ENCODE results near the gene ATP2C2. TPM values are rescaled to one million over a fixed set of nuclear protein-coding genes. Genes with fewer than 3 reads are reported as not detected.

ATP2C2 gene
- total and polyA plus RNA-seq, 9 of the 15 experiments (the other 6 are each of a cell fraction or from before 2014, with no cell fraction given), result 0.75 TPM; not detected in 8

GRCh38 chr16:84404936-84405639 is 36.8 kb downstream of the ATP2C2 start (continued):
- TF ChIP-seq CREB3L1 (IDR thresholded peaks at IDR 0.05; ENCODE audit: borderline replicate concordance, low read depth), result no peak

DNA sequence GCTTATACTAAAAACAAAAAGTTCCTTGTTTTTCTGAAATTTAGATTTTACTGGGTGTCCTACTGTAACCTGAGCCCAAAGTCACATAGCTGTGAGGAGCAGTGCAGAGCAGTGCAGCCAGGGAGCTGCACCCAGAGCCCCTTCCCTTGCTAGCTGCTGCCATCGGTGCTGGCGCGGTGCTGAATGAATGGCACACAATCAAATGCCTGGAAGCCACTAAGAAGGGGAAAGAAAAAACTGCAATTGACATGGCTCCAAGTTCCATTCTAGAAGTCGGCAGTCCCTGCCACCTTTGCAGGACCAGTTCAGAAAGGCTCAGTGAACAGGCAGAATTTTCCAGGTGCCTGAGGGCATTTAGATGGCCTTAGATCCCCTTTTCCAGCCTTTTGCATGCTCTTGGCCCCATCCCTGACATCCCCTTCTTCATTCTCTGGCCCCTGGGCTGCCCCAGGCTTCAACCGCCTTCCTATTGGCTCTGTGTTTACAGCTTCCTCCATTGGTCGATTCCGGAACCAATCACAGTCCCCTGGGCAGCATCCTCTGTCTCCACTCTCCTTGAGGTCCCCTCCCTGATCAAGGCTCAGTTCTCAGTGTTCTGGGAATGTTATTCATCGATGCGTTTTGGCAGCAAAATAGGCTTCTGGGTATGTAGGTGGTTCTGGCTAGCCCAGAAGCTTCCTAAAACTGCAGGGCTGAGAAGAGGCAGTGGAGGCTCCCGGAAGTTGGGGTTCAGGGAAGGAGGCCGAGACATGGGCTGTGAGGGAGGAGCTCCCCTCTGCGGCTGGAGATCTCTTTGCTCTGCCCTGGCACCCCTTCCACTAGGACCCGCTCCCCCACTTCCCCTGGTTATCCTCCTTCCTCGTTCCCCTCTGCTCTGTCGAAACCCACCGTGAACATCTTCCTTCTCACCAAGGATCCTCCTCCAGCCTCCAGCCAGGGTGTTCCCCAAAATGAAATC is 37.9 kb downstream of the ATP2C2 start:
- intact Hi-C loops (cut with micrococcal nuclease) (no loop called here), in situ Hi-C loops (cut with MboI) (no loop called here)
- no peak overlapping the region for H3K27ac ChIP-seq (ENCODE audit: extremely low read depth, low read depth, low read length)
- CTCF ChIA-PET (ENCODE audit: low intra/inter-chr PET ratio), result no interaction called here
- no TSS peak for BruUV-seq (replicated peaks)
- H3K4me2 ChIP-seq (ENCODE audit: insufficient read depth, low read length), result no peak overlapping the region
- no peak overlapping the region for H3K4me3 ChIP-seq
- no peaks in the 10 kb centered on the region; the same call in 1 of the 2 replicates for H4K20me1 ChIP-seq (replicated peaks; ENCODE audit: control insufficient read depth, insufficient read depth, low read length)
- no peak overlapping the region for H3K9ac ChIP-seq (ENCODE audit: insufficient read depth in 1 of 2, low read depth in 2 of 2, low read length in 2 of 2)
- ATAC-seq, result peak; percentile 83
- POLR2A ChIA-PET, result interaction anchor here (0.7 kb wide), 1 partner anchor 9 kb away, joined by 5 read pairs; no protein-coding TSS in a partner anchor
- no peaks in the 10 kb centered on the region for H3K79me2 ChIP-seq (ENCODE audit: control insufficient read depth, insufficient read depth, low read length)
- H3K4me1 ChIP-seq (replicated peaks in 1 of 2; ENCODE audit: control insufficient read depth in 2 of 2, insufficient read depth in 2 of 2, low read length in 2 of 2), result no peaks in the 10 kb centered on the region
- H3K9me1 ChIP-seq (ENCODE audit: control insufficient read depth, insufficient read depth, low read length), result no peaks in the 10 kb centered on the region
- H2AFZ ChIP-seq (ENCODE audit: low read depth, low read length), result no peak overlapping the region
- FAIRE-seq, result no peak
- WGBS (ENCODE audit: insufficient coverage, low coverage, missing lambda C conversion rate), result 1% methylated on average over 16 of the region's 16 CpGs
- peaks cover 53 to 75% of the 10 kb centered on the region in 2 experiments for H3K27me3 ChIP-seq (ENCODE audit: control insufficient read depth in 2 of 2, insufficient read depth in 2 of 2, low read length in 2 of 2)
- no peaks in the 10 kb centered on the region for H3K9me3 ChIP-seq (replicated peaks; ENCODE audit: control insufficient read depth, insufficient read depth, low read depth, low read length)
- DNase-seq (ENCODE audit: extremely low read depth in 1 of 4, low spot score in 3 of 4), result peak in 3 of 4 experiments; percentile 38 to 56 (median 51)
- no peaks in the 10 kb centered on the region for H3K36me3 ChIP-seq (ENCODE audit: control insufficient read depth, insufficient read depth, low read length)
- TF ChIP-seq L3MBTL2 (IDR thresholded peaks at IDR 0.05), result no peak
- TF ChIP-seq ZBTB7A (IDR thresholded peaks at IDR 0.05; ENCODE audit: borderline replicate concordance, control insufficient read depth, low read depth, low read length), result no peak
- TF ChIP-seq, protein P1, sequence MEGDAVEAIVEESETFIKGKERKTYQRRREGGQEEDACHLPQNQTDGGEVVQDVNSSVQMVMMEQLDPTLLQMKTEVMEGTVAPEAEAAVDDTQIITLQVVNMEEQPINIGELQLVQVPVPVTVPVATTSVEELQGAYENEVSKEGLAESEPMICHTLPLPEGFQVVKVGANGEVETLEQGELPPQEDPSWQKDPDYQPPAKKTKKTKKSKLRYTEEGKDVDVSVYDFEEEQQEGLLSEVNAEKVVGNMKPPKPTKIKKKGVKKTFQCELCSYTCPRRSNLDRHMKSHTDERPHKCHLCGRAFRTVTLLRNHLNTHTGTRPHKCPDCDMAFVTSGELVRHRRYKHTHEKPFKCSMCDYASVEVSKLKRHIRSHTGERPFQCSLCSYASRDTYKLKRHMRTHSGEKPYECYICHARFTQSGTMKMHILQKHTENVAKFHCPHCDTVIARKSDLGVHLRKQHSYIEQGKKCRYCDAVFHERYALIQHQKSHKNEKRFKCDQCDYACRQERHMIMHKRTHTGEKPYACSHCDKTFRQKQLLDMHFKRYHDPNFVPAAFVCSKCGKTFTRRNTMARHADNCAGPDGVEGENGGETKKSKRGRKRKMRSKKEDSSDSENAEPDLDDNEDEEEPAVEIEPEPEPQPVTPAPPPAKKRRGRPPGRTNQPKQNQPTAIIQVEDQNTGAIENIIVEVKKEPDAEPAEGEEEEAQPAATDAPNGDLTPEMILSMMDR (IDR thresholded peaks at IDR 0.05 in 2 of 3, conservative IDR thresholded peaks at IDR 0.05 in 1 of 3; ENCODE audit: insufficient read depth in 2 of 3, low read depth in 1 of 3, low read length in 3 of 3), result 0 out of 6 replicates have a peak, but pooled peaks of 1 of the 3 experiments have one; percentile 3
- TF ChIP-seq RCOR1 (IDR thresholded peaks at IDR 0.05; ENCODE audit: borderline replicate concordance in 1 of 2, low read depth in 2 of 2, low read length in 2 of 2), result no peak
- no peak for TF ChIP-seq ERF (CRISPR knock-in tag; IDR thresholded peaks at IDR 0.05)
- TF ChIP-seq RBM34 (IDR thresholded peaks at IDR 0.05; ENCODE audit: borderline replicate concordance, insufficient read depth, low read length), result no peak
- no peak for TF ChIP-seq ZNF586 (CRISPR knock-in tag; conservative IDR thresholded peaks at IDR 0.05)
- TF ChIP-seq FOXJ2 (tag; IDR thresholded peaks at IDR 0.05), result no peak
- TF ChIP-seq TRIM28 (IDR thresholded peaks at IDR 0.05), result no peak
- TF ChIP-seq EZH2 (IDR thresholded peaks at IDR 0.05; ENCODE audit: borderline replicate concordance, low read depth, low read length), result peak; percentile 63; the same call in 1 of the 2 replicates
- TF ChIP-seq ELF1 (tag; IDR thresholded peaks at IDR 0.05), result 0 out of 2 replicates have a peak, but pooled peaks have one; percentile 34
- no peak for TF ChIP-seq STAT5A (IDR thresholded peaks at IDR 0.05; ENCODE audit: borderline replicate concordance, low read length)
- peak; percentile 49 for TF ChIP-seq NFYB (IDR thresholded peaks at IDR 0.05; ENCODE audit: extremely low read depth, insufficient read length)
- TF ChIP-seq RAD21 (CRISPR knock-in tag; conservative IDR thresholded peaks at IDR 0.05 in 1 of 2, IDR thresholded peaks at IDR 0.05 in 1 of 2), result peak in 1 of 2 experiments; percentile 19; a peak in 1 of 4 replicates

All from K562 (cell line).